ENCODE data around the gene RAD50.
"Not testable (repeated sequence)": the region's sequence is repeated elsewhere in the genome, so short reads cannot be mapped to it uniquely, and the experiment has no call there.

The RAD50 gene

GRCh38 chr5:132633587-132633986 is 76.8 kb downstream of the RAD50 start:
- not testable (repeated sequence) for DNase-seq (ENCODE audit: low read depth in 2 of 2)

GRCh38 chr5:132635873-132636272 is 79.1 kb downstream of the RAD50 start:
- no peak for DNase-seq (ENCODE audit: low read depth in 2 of 2)

- no peak for DNase-seq (ENCODE audit: low read depth in 2 of 2)
Measured at GRCh38 chr5:132637241-132637640, 80.5 kb downstream of the RAD50 start.

GRCh38 chr5:132639706-132640130 is 82.9 kb downstream of the RAD50 start:
- DNase-seq (ENCODE audit: low read depth in 2 of 2), result no peak

GRCh38 chr5:132640613-132641012 is 83.8 kb downstream of the RAD50 start:
- DNase-seq (ENCODE audit: low read depth in 2 of 2), result no peak

- DNase-seq (ENCODE audit: low read depth in 2 of 2), result no peak
Measured at GRCh38 chr5:132641241-132641723, 84.5 kb downstream of the RAD50 start.

GRCh38 chr5:132641841-132642240 is 85.1 kb downstream of the RAD50 start:
- no peak for DNase-seq (ENCODE audit: low read depth in 2 of 2)

GRCh38 chr5:132644177-132644576 is 87.4 kb downstream of the RAD50 start:
- DNase-seq (ENCODE audit: low read depth in 2 of 2), result no peak

GRCh38 chr5:132646583-132647266 is 89.9 kb downstream of the RAD50 start:
- no peak for DNase-seq (ENCODE audit: low read depth in 2 of 2)

GRCh38 chr5:132647473-132647872 is 90.7 kb downstream of the RAD50 start:
- no peak for DNase-seq (ENCODE audit: low read depth in 2 of 2)

GRCh38 chr5:132648355-132648754 is 91.6 kb downstream of the RAD50 start:
- no peak for DNase-seq (ENCODE audit: low read depth in 2 of 2)

GRCh38 chr5:132651838-132652469 is 95.2 kb downstream of the RAD50 start:
- no peak for DNase-seq (ENCODE audit: low read depth in 2 of 2)

- DNase-seq (ENCODE audit: low read depth in 2 of 2), result no peak
Measured at GRCh38 chr5:132653716-132654115, 96.9 kb downstream of the RAD50 start.

GRCh38 chr5:132655821-132656773 is 99.3 kb downstream of the RAD50 start:
- DNase-seq (ENCODE audit: low read depth in 2 of 2), result no peak

- no peak for DNase-seq (ENCODE audit: low read depth in 2 of 2)
Measured at GRCh38 chr5:132656774-132657355, 100.1 kb downstream of the RAD50 start.

- DNase-seq (ENCODE audit: low read depth in 2 of 2), result no peak
Measured at GRCh38 chr5:132657676-132658380, 101.1 kb downstream of the RAD50 start, which contains the start of gene IL13. IL13 (plus strand) TSS chr5:132658173; CDS start chr5:132658187, 14 bp downstream.

- no peak for DNase-seq (ENCODE audit: low read depth in 2 of 2)
Measured at GRCh38 chr5:132658381-132659302, 101.9 kb downstream of the RAD50 start.

GRCh38 chr5:132659598-132660493 is 103.1 kb downstream of the RAD50 start:
- DNase-seq (ENCODE audit: low read depth in 2 of 2), result no peak
